MG63 (cell line): ENCODE data around the gene ATP2B2. TPM values are rescaled to one million over a fixed set of nuclear protein-coding genes. Genes with fewer than 3 reads are reported as not detected.

Source experiments
- DNase-seq: peaks from one replicate; pipeline ENCODE4 v3.0.0-alpha.2; 2020
- H3K27me3 ChIP-seq: fragments of 250-450 bp; sonication (Bioruptor Pico); 2 replicates; pipeline ENCODE4 v1.5.1; 2020; ENCODE audit warnings: mild to moderate bottlenecking, moderate library complexity
- H3K36me3 ChIP-seq: fragments of 250-450 bp; sonication (Bioruptor Pico); 2 replicates; pipeline ENCODE4 v1.5.1; 2020; ENCODE audit warnings: mild to moderate bottlenecking, moderate library complexity
- H3K4me3 ChIP-seq: fragments of 250-450 bp; sonication (Bioruptor Pico); 2 replicates; pipeline ENCODE4 v1.5.1; 2020; ENCODE audit warnings: mild to moderate bottlenecking, moderate library complexity
- H3K9me3 ChIP-seq: fragments of 250-450 bp; sonication (Bioruptor Pico); 2 replicates; pipeline ENCODE4 v1.5.1; 2020; ENCODE audit warnings: mild to moderate bottlenecking, moderate library complexity
- total RNA-seq: library from RNA; depleted of rRNA; stranded (reverse); fragments of >200 nt; shearing (Covaris generic); gene quantifications from 2 replicates; pipeline ENCODE4 v1.2.3, GENCODE V29; 2014; ENCODE audit warnings: low replicate concordance

The ATP2B2 gene
- total RNA-seq, 1 experiment from 2014 or later = 0.03 TPM

DNA sequence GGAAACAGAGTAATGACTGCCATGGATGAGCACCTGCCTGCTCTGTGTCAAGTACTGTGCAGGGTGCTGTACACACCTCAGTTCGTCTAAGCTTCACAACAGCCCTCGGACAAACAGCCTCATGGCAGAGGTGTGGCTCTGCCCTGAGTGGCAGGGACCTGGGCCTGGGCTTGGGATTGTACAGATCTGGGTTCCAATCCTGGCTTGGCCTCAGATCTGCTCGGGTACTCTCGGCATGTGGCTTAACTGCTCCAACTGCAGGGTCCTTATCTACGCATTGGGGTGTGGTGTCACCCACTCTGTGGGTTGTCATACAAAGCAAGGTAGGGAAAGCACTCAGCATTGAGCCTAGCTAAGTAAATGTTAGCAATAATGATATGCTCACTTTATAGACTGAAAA lies 137.9 kb downstream of the ATP2B2 start:
- H3K4me3 ChIP-seq = no peak overlapping the region
- H3K9me3 ChIP-seq = peaks cover 4% of the 10 kb centered on the region; the same call in 1 of the 2 replicates
- H3K27me3 ChIP-seq = no peaks in the 10 kb centered on the region
- DNase-seq = no peak
- no peaks in the 10 kb centered on the region for H3K36me3 ChIP-seq

DNA sequence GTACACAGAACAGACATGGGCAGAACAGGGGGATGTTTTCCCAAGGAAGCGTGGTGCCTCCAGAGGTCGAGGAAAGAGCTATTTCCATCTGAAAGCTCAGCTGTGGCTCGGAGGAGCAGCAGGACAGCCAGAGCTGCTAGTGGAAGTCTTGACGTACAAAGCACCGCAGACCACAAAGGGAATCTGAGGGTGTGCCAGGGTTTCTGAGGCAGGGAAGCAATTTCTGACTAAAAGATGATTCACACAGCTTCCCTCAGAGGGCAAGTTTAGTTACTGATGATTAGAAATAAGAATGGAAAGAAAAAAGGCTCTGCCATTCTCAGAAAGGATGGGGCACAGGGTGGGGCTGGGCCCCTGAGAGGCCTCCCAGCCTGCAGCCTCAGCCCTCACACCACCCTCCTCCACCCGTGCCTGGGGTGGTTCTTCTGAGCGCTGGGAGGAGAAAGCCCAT lies 138.7 kb downstream of the ATP2B2 start:
- H3K4me3 ChIP-seq = no peak overlapping the region
- no peaks in the 10 kb centered on the region for H3K36me3 ChIP-seq
- H3K9me3 ChIP-seq = 0 out of 2 replicates have a peak, but pooled peaks cover 1% of the 10 kb centered on the region
- peak; percentile 89 for DNase-seq
- H3K27me3 ChIP-seq = no peaks in the 10 kb centered on the region

DNA sequence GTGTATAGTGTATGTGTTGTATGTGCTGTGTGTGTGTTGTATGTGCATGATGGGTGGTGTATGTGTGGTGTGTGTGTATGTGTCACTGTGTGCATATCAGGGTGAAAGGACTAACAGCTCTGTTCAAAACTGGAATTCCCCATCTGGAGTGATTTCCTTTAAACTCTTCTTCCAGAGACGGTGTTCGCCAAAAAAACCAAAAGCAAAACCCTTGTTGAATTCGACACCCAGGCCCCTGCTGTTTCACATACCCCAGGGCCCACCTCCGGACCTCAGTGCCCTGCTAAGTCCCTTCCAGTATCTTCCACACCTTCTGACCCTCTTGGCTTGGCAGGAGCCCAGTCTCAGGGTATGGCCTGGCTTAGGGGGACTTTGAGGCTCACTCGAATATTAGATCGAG lies 139.6 kb downstream of the ATP2B2 start:
- H3K4me3 ChIP-seq = no peak overlapping the region
- H3K27me3 ChIP-seq = no peaks in the 10 kb centered on the region
- H3K9me3 ChIP-seq = no peaks in the 10 kb centered on the region
- peak; percentile 21 for DNase-seq
- no peaks in the 10 kb centered on the region for H3K36me3 ChIP-seq

DNA sequence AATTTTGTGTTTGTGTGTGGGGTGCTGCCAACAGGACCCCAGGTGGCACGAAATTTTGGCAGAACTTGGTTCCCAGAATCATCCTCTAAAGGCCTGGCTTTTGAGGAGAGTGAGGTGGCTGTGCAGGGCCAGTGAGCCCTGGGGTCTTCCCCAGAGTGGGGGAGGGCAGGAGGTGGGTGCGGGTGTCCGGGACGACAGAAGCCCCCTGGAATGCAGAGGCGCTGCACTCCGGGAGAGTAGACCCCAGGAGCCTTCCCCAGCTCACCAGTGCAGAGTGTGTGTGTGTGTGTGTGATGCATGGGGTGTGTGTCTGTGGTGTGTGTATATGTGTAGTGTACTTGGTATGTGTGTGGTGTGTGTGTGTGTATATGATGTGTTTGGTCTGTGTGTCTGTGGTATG lies 140.1 kb downstream of the ATP2B2 start:
- DNase-seq = no peak

DNA sequence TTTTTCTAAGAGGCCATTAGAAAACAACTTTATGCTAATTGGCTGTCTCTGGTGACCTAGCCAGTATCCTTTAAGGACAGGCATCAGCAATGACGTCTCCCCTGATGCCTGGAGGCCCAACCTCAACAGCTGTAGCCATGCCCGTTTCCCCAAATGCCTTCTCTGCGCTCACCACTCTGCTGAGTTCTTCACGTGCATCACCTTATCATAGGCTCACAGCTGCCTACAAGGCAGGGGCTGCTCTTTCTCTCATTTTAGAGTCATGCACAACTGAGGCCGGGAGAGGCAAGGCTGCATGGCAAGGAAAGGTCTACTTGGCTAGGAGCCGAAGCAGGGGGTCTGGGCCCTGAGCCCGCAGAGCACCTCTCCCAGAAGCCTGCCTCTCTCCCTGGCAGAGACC lies 140.6 kb downstream of the ATP2B2 start:
- peak; percentile 37 for DNase-seq
- no peak overlapping the region for H3K4me3 ChIP-seq
- H3K36me3 ChIP-seq = no peaks in the 10 kb centered on the region
- H3K9me3 ChIP-seq = no peaks in the 10 kb centered on the region
- H3K27me3 ChIP-seq = no peaks in the 10 kb centered on the region

More for the DNA sequence above, 140.1 kb downstream of the ATP2B2 start:
- no peak overlapping the region for H3K4me3 ChIP-seq
- no peaks in the 10 kb centered on the region for H3K36me3 ChIP-seq
- H3K27me3 ChIP-seq = no peaks in the 10 kb centered on the region
- no peaks in the 10 kb centered on the region for H3K9me3 ChIP-seq

DNA sequence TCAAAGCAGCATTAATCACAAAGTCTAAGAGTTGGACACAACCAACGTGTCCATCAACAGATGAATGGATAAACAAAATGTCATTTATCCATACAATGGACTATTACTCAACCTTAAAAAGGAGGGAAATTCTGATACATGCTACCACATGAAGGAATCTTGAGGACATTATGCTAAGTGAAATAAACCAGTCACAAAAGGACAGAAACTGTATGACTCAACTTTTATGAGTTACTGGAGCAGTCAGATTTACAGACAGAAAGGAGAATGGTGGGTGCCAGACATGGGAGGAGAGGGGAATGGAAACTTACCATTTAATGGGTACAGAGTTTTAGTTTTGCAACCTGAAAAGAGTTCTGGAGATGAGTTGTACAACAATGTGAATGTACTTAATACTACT lies 141.5 kb downstream of the ATP2B2 start:
- no peaks in the 10 kb centered on the region for H3K27me3 ChIP-seq
- H3K36me3 ChIP-seq = no peaks in the 10 kb centered on the region
- H3K4me3 ChIP-seq = no peak overlapping the region
- no peaks in the 10 kb centered on the region for H3K9me3 ChIP-seq
- DNase-seq = no peak

DNA sequence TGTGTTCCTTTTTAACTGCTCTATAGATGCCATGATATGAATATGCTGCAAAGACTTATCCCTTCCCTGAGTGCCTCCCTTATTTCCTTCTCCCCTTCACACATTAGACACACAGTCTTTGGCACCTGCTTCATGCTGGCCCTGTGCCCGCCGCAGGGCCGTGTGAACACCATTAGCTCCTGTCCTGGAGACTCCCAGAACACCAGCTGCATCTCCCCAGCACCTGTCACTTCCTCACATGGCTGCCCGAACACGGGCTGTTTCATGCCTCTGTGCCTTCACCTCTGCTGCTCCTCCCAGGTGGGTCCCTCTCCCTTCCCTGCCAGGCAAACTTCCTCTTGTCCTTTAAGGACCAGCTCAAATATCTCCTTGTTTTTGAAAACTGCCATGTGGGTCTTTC lies 144.0 kb downstream of the ATP2B2 start:
- H3K36me3 ChIP-seq = no peaks in the 10 kb centered on the region
- H3K4me3 ChIP-seq = no peak overlapping the region
- no peaks in the 10 kb centered on the region for H3K27me3 ChIP-seq
- no peak for DNase-seq
- no peaks in the 10 kb centered on the region for H3K9me3 ChIP-seq

DNA sequence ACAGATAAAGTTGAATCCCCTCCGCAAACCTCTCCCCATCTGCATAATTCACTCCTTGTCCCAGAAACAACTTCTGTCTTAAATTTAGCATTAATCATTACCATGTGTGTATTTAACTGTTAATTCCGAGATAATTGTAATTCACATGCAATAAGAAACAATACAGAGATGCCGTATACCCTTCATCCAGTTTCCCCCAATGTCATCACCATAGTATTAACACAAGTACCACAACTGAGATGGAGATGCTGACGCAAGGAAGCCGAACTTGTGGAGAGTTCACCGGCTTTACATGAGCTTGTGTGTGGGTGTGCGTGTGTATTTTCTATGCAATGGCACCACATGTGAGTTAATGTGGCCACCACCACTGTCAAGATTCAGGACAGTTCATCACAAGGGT lies 144.9 kb downstream of the ATP2B2 start:
- H3K9me3 ChIP-seq = no peaks in the 10 kb centered on the region
- no peak for DNase-seq
- H3K27me3 ChIP-seq = no peaks in the 10 kb centered on the region
- no peak overlapping the region for H3K4me3 ChIP-seq
- no peaks in the 10 kb centered on the region for H3K36me3 ChIP-seq

DNA sequence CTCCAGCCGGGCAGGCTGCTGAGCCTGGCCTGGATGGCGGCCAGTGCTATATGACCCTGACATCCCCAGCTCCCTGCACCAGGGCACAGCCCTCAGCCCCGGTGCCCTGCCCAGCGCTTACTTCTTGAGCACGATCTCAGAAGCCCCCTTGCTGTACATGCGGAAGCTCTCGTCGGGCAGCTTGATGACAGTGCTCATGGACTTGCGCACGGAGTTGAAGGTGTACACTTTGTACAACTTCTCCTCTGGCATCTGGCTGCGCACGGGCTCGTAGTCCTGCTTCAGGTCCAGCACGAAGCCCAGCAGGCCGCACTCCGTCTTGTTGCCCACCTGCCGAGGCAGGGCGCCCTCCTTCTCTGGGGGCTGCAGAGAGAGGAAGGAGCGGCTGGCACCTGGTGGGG lies 145.6 kb downstream of the ATP2B2 start:
- no peak overlapping the region for H3K4me3 ChIP-seq
- no peaks in the 10 kb centered on the region for H3K9me3 ChIP-seq
- no peaks in the 10 kb centered on the region for H3K36me3 ChIP-seq
- DNase-seq = no peak
- no peaks in the 10 kb centered on the region for H3K27me3 ChIP-seq

DNA sequence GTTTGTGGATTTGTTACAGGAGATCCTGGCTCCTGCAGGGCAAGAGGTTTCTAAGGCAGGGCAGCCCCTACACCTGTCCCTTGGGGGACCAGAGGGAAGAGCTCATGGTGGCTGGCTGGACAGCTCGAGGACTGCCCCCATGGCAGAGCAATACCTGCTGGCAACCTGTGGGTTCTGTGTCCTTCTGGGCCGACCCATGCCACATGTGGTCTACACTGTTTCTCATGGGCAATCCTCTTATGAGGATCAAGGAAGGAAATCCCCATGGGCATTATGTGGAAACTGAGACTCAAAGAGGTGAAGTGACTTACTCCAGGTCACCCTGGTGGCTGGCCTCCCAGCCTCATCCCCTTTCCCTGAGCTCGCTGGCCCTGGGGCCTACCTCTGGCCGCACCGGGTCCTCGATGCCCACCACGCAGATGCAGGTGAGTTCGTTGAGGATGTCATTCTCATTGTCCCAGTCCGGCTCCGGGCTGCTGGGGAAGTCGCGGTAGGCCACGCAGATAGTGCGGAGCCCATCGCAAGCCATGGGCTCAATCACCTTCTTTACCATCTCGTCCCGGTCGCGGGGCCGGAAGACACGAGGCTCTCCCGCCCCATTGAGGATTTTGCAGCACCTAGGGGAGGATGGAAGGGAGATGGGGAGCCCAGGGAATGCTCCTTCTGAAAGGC lies 146.9 kb downstream of the ATP2B2 start:
- no peak overlapping the region for H3K4me3 ChIP-seq
- no peaks in the 10 kb centered on the region for H3K27me3 ChIP-seq
- no peaks in the 10 kb centered on the region for H3K36me3 ChIP-seq
- DNase-seq = no peak
- no peaks in the 10 kb centered on the region for H3K9me3 ChIP-seq

DNA sequence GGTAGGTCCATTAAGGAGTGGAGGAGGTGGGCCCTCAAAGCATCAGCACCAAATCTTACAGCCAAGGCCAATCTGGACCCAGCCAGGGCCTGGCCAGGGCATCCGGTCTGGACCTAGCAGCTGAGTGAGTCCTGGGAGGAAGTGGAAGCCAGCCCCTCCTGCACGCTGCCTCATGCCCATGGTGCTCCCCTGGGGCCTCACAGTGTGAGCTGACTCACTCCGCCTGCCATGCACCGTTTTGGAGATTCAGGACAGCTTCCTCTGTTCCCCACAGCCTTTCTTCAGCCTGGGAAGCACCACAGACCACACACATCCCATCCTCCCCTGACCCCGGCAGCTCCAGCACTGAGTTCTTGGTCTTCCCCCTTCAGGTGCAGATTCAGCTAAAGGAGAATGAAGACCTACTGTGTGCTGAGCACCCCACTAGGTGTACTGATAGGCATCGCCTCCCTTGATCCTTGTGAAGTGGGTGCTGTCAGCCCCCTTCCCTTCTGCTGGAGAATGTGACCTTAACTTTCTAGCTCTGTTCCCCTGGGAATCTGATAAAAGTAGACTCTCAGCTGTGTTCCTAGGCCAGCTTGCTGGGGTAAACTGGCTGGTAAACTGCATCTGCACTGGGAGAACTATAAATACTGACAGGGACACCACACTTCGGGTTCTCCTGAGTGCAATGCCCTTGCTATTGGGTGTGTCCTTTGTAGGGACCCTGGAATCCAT lies 147.6 kb downstream of the ATP2B2 start:
- DNase-seq = peak; percentile 91
- no peaks in the 10 kb centered on the region for H3K9me3 ChIP-seq
- no peaks in the 10 kb centered on the region for H3K36me3 ChIP-seq
- H3K4me3 ChIP-seq = no peak overlapping the region
- H3K27me3 ChIP-seq = no peaks in the 10 kb centered on the region

DNA sequence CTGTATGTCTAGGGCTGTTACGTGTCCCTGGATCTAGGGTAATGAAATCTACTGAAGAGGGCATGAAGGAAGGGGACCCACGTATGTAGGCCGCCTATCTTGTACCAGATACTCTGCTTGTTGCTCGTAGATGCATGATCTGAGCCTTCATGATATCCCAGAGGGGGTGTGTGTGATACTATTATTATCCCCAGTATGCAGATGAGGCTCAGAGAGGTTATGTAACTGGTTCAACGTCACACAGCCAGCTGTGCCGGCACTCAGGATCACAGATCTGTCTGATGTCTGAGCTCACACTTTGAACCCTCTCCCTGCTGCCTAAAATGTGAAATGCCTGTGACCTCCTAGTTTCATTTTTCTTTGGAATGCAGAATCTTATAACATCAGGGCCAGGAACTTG lies 148.3 kb downstream of the ATP2B2 start:
- no peak for DNase-seq
- H3K36me3 ChIP-seq = no peaks in the 10 kb centered on the region
- no peaks in the 10 kb centered on the region for H3K9me3 ChIP-seq
- H3K4me3 ChIP-seq = no peak overlapping the region
- H3K27me3 ChIP-seq = no peaks in the 10 kb centered on the region

DNA sequence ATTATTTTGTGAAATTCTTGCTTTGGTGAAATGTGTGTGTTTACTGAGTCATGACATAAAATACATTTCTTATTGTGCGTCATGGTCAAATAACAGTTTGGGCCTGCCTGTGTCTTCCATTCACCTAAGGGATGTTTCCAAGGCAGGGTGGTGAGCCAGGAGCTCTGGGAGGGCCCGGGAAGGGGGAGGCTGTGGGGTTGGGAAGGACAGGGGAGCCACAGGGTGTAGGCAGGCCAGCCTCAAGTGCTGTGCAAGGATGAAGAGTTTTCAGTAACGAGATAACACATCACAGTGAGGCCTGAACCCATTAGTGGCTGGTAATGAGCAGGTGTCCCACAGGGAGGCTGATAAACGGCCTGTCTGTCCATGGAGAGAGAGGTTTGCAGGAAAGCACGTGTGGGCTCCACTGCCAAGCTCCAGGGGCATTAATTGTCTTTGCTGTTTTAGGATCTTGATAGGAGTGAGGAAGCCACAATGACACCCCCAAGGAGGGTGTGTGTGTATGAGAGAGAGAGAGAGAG lies 148.9 kb downstream of the ATP2B2 start:
- Histone ChIP-seq H3K36me3 (no peaks in the 10 kb centered on the region), H3K27me3 (no peaks in the 10 kb centered on the region), H3K9me3 (no peaks in the 10 kb centered on the region), H3K4me3 (no peak overlapping the region)
- DNase-seq = no peak

DNA sequence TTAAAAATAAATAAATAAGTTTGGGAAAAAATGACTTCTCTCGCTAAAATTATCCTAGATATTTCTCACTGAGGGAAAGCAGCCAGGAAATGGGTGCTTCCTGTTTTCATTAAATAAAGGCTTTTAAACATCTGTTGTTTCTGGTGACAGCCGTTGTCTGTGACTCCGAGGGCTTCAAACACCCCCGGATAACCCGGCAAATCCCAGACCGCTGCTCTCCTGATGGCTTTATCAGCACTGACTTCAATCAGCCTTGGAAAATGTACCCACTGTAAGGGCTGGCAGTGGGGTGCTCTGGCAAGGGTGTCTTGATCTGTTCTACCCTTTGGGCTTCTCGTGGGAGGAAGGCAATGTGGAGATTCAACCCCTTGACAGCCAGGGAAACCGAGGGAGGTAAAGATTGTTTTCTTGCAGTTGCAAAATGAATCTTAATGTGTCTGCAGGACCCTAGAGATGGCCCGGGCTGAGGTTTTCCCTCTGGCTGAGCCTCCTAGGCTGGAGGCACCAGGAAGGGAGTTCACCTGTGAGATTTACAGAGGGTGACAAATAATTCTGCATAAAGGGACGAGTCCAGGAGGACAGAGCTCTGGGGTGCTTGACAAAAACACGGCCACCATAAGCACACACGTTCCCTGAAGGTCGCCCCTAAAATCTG lies 150.9 kb downstream of the ATP2B2 start:
- Histone ChIP-seq H3K4me3 (no peak overlapping the region), H3K27me3 (no peaks in the 10 kb centered on the region), H3K9me3 (no peaks in the 10 kb centered on the region), H3K36me3 (no peaks in the 10 kb centered on the region)
- no peak for DNase-seq

DNA sequence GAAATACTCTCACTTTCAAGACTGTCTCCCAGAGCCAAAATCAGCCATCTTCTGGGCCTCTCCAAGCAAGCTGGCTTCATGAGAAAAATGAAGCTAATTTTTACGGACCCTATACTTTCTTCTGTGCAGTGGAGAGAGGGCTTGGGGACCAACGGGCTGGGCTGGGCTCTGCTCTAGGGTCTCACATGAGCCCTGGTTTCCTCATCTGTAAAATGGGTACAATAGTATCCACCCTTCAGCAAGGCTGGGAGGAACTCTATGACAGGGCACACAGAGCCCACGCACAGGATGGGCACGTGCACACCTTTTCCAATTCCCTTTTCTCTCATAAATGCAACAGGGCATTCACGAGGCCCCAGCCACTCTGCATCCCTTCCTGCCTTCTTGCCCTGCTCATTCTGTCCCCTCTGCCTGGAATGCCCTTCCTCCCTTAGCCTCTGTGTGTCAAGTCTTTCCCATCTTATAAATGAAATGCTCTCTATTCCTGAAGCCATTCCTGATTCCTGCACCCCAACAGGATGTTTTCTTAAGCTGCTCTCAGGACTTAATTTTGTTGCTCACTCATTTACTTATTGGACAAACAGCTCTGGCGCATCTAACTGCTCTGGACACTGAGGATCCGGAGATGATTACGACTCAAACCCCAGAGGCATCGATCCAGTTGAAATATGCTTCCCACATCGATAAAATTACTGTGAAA lies 151.6 kb downstream of the ATP2B2 start:
- DNase-seq = no peak
- Histone ChIP-seq H3K4me3 (no peak overlapping the region), H3K36me3 (no peaks in the 10 kb centered on the region), H3K9me3 (no peaks in the 10 kb centered on the region), H3K27me3 (no peaks in the 10 kb centered on the region)

DNA sequence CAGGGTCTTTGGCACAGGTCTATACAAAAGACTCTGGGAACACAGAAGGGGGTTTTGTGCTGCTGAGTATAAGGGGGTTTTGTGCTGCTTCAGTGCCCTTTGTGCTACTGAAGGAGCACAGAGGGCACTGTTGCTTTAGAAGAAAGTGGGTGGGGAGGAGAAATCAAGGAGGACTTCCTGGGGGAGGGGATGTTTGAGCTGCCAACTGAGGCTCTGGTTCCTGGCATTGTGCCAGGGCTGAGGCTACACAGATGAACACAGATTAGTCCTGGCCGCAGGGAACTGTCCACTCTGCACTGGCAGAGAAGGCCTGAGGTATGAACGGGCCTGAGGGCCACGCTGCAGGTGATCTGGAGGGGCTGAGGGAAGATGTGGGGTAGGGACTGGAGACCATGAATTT lies 152.2 kb downstream of the ATP2B2 start:
- no peak for DNase-seq
- H3K4me3 ChIP-seq = no peak overlapping the region

More for the DNA sequence above, 152.2 kb downstream of the ATP2B2 start:
- Histone ChIP-seq H3K27me3 (no peaks in the 10 kb centered on the region), H3K36me3 (no peaks in the 10 kb centered on the region), H3K9me3 (no peaks in the 10 kb centered on the region)
